Measurements from ENCODE around the gene CTF1. TPM values are rescaled to one million over a fixed set of nuclear protein-coding genes. Genes with fewer than 3 reads are reported as not detected.
A peak's percentile ranks its signal among the peaks of the same experiment; 100 is the strongest.
"Not testable (repeated sequence)": the region's sequence is repeated elsewhere in the genome, so short reads cannot be mapped to it uniquely, and the experiment has no call there.

CTF1 gene
- polyA plus RNA-seq, 4 donors = 6.9 to 8.8 (median 7.7) TPM

- DNase-seq (ENCODE audit: low read depth in 4 of 4, low spot score in 3 of 4) = no peak
Measured at GRCh38 chr16:30886145-30886544, 10.3 kb upstream of the CTF1 start.

- no peak for DNase-seq (ENCODE audit: low read depth in 4 of 4, low spot score in 3 of 4)
Measured at GRCh38 chr16:30887927-30888326, 8.5 kb upstream of the CTF1 start.

- no peak for DNase-seq (ENCODE audit: low read depth in 4 of 4, low spot score in 3 of 4)
Measured at GRCh38 chr16:30888856-30889499, 7.4 kb upstream of the CTF1 start.

- no peak for DNase-seq (ENCODE audit: low read depth in 4 of 4, low spot score in 3 of 4)
Measured at GRCh38 chr16:30889721-30890120, 6.7 kb upstream of the CTF1 start.

GRCh38 chr16:30891043-30891823 is 5.2 kb upstream of the CTF1 start:
- DNase-seq (ENCODE audit: low read depth in 4 of 4, low spot score in 3 of 4) = not testable (repeated sequence)

GRCh38 chr16:30892670-30893416 is 3.6 kb upstream of the CTF1 start:
- DNase-seq (ENCODE audit: low read depth in 4 of 4, low spot score in 3 of 4) = no peak

GRCh38 chr16:30893417-30893743 is 3.0 kb upstream of the CTF1 start:
- DNase-seq (ENCODE audit: low read depth in 4 of 4, low spot score in 3 of 4) = no peak

GRCh38 chr16:30893744-30894539 is 2.5 kb upstream of the CTF1 start, which contains the start of gene BCL7C:
Gene BCL7C, minus strand, starts transcription at chr16:30894077. Its CDS starts 133 bp downstream, at chr16:30893944.
- DNase-seq (ENCODE audit: low read depth in 4 of 4, low spot score in 3 of 4) = peak in 3 of 4 donors; percentile 81 to 88 (median 87)

- DNase-seq (ENCODE audit: low read depth in 4 of 4, low spot score in 3 of 4) = no peak
Measured at GRCh38 chr16:30894540-30895368, 1.7 kb upstream of the CTF1 start.

GRCh38 chr16:30895627-30896260 is 670 bp upstream of the CTF1 start:
- no peak for DNase-seq (ENCODE audit: low read depth in 4 of 4, low spot score in 3 of 4)

GRCh38 chr16:30896889-30897733 is 697 bp downstream of the CTF1 start:
- DNase-seq (ENCODE audit: low read depth in 4 of 4, low spot score in 3 of 4) = peak in 3 of 4 donors; percentile 73 to 87 (median 81)

- DNase-seq (ENCODE audit: low read depth in 4 of 4, low spot score in 3 of 4) = no peak
Measured at GRCh38 chr16:30899794-30900193, 3.4 kb downstream of the CTF1 start.

GRCh38 chr16:30900588-30900987 is 4.2 kb downstream of the CTF1 start:
- no peak for DNase-seq (ENCODE audit: low read depth in 4 of 4, low spot score in 3 of 4)

- DNase-seq (ENCODE audit: low read depth in 4 of 4, low spot score in 3 of 4) = no peak
Measured at GRCh38 chr16:30901201-30902028, 5.0 kb downstream of the CTF1 start.

GRCh38 chr16:30902029-30902972 is 5.9 kb downstream of the CTF1 start:
- no peak for DNase-seq (ENCODE audit: low read depth in 4 of 4, low spot score in 3 of 4)

- no peak for DNase-seq (ENCODE audit: low read depth in 4 of 4, low spot score in 3 of 4)
Measured at GRCh38 chr16:30903002-30903401, 6.6 kb downstream of the CTF1 start.

Data from left renal pelvis (tissue), 4 donors.